Lung (tissue), 12 donors: ENCODE results near the gene CEMIP. TPM values are rescaled to one million over a fixed set of nuclear protein-coding genes. Genes with fewer than 3 reads are reported as not detected.

Experiments
- ATAC-seq: fragments of 200-7000 bp; cut with Tn5 transposase; one replicate; pipeline ENCODE4 v1.9.1; 2020; ENCODE audit warnings: moderate number of reproducible peaks; ENCODE audit not compliant: insufficient read depth, low FRiP score
- DNase-seq, 3 donors: peaks; one replicate each; pipeline ENCODE4 v3.0.0-alpha.2; 2013 to 2017
- H3K27ac ChIP-seq, 2 donors: one replicate each; pipeline ENCODE4 v1.5.1; 2013; ENCODE audit warnings: mild to moderate bottlenecking in 2 of 2, moderate library complexity in 2 of 2, control low read depth in 1 of 2, inconsistent platforms in 1 of 2, low read depth in 1 of 2, low read length in 1 of 2
- H3K27me3 ChIP-seq, 3 donors: one replicate each; pipeline ENCODE4 v1.5.1; 2013; ENCODE audit warnings: low read length in 2 of 3; ENCODE audit not compliant: control insufficient read depth in 3 of 3, insufficient read depth in 3 of 3
- H3K36me3 ChIP-seq, 4 donors: one replicate each; pipeline ENCODE4 v1.5.1; 2013; ENCODE audit warnings: low read length in 4 of 4, mild to moderate bottlenecking in 1 of 4, moderate library complexity in 1 of 4; ENCODE audit not compliant: control insufficient read depth in 4 of 4, insufficient read depth in 4 of 4
- H3K4me1 ChIP-seq, 5 donors: one replicate each; pipeline ENCODE4 v1.5.1; 2013; ENCODE audit warnings: low read length in 5 of 5, mild to moderate bottlenecking in 2 of 5, moderate library complexity in 1 of 5; ENCODE audit not compliant: control insufficient read depth in 5 of 5, insufficient read depth in 5 of 5
- H3K4me3 ChIP-seq: one replicate; pipeline ENCODE4 v1.5.1; 2013; ENCODE audit warnings: mild to moderate bottlenecking, control low read depth, moderate library complexity
- H3K9ac ChIP-seq, 2 donors: one replicate each; pipeline ENCODE4 v1.5.1; 2013; ENCODE audit warnings: low read length in 2 of 2, control low read depth in 1 of 2; ENCODE audit not compliant: insufficient read depth in 1 of 2
- H3K9me3 ChIP-seq, 4 donors: one replicate each; pipeline ENCODE4 v1.5.1; 2013; ENCODE audit warnings: low read length in 3 of 4, mild to moderate bottlenecking in 1 of 4, moderate library complexity in 1 of 4; ENCODE audit not compliant: control insufficient read depth in 4 of 4, insufficient read depth in 3 of 4
- WGBS, 2 donors: extraction: QIAGEN DNeasy Blood & Tissue Kit; methylation state at CpG; one replicate each; pipeline ENCODE4 v1.1.7; 2013; 5-methylcytosine and 5-hydroxymethylcytosine counted together
- polyA plus RNA-seq, 2 donors: library from polyadenylated mRNA; stranded (reverse); fragments of 200-250 nt; gene quantifications; one replicate each; pipeline ENCODE4 v1.2.1, GENCODE V29; 2013
- total RNA-seq, 2 donors: library from RNA; depleted of rRNA in 1 of 2; stranded (reverse); fragments of >200 nt in 1 of 2; gene quantifications; one replicate each; pipeline ENCODE4 v1.2.1, GENCODE V29; 2014 to 2021
- TF ChIP-seq, protein P1 (sequence below): IDR thresholded peaks from 2 replicates; pipeline ENCODE4 v1.5.1; 2012; ENCODE audit warnings: mild to moderate bottlenecking; ENCODE audit errors: control extremely low read depth, extremely low read depth
- donor health status: control.
- donor health status: control.
- donor health status: Bipolar disorder and iron deficiency.
- donor health status: healthy.
- donor health status: DM: yes; HTN: yes; CAD: no.

The CEMIP gene
- total and polyA plus RNA-seq, 4 donors, result 1.9 to 32.0 (median 3.9) TPM

- ATAC-seq, result no peak
- peak in 2 of 3 donors; percentile 36 to 67 for DNase-seq
- Histone ChIP-seq H3K27ac (peak overlapping the region in 1 of 2 donors; percentile 78), H3K9me3 (no peaks in the 10 kb centered on the region), H3K36me3 (peaks cover 0 to 3% (median 1%) of the 10 kb centered on the region in 4 donors), H3K27me3 (no peaks in the 10 kb centered on the region), H3K4me1 (peaks cover 0 to 20% (median 2%) of the 10 kb centered on the region in 5 donors), H3K9ac (no peak overlapping the region), H3K4me3 (no peak overlapping the region)
- 61 to 81% methylated on average over 4 of the region's 4 CpGs for WGBS, 2 donors
- TF ChIP-seq, protein P1, sequence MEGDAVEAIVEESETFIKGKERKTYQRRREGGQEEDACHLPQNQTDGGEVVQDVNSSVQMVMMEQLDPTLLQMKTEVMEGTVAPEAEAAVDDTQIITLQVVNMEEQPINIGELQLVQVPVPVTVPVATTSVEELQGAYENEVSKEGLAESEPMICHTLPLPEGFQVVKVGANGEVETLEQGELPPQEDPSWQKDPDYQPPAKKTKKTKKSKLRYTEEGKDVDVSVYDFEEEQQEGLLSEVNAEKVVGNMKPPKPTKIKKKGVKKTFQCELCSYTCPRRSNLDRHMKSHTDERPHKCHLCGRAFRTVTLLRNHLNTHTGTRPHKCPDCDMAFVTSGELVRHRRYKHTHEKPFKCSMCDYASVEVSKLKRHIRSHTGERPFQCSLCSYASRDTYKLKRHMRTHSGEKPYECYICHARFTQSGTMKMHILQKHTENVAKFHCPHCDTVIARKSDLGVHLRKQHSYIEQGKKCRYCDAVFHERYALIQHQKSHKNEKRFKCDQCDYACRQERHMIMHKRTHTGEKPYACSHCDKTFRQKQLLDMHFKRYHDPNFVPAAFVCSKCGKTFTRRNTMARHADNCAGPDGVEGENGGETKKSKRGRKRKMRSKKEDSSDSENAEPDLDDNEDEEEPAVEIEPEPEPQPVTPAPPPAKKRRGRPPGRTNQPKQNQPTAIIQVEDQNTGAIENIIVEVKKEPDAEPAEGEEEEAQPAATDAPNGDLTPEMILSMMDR, result no peak
Observed at GRCh38 chr15:80736560-80736959, 42.6 kb upstream of the CEMIP start.

DNA sequence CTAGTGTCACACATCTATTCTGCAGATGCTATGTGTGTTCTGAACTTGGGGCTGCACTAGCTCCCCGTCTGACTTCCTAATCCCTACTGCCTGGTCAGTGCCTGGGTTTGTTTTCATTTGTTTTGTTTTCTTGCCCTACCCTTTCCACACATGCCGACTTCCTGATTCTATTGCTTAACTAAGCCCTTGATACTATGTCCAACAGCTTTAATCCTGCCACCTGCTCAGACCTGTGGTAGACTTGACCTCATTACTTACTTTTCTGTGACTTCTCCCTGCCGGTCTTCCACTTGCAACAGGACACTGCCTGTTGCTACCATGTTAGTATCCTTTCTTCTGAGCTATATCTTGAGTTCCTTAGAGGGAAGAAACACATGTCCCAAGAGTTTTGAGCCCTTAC is 39.3 kb upstream of the CEMIP start:
- Histone ChIP-seq H3K4me3 (no peak overlapping the region), H3K9ac (no peak overlapping the region), H3K27ac (peak overlapping the region in 1 of 2 donors; percentile 61), H3K9me3 (no peaks in the 10 kb centered on the region), H3K36me3 (no peaks in the 10 kb centered on the region), H3K27me3 (no peaks in the 10 kb centered on the region), H3K4me1 (peaks cover 0 to 19% (median 13%) of the 10 kb centered on the region in 5 donors)
- DNase-seq (no peak), ATAC-seq (no peak)
- WGBS, 2 donors, result 38 to 42% methylated on average over 3 of the region's 3 CpGs
- TF ChIP-seq, protein P1, result no peak

GRCh38 chr15:80742081-80742480 is 37.1 kb upstream of the CEMIP start:
- no peak overlapping the region for H3K9ac ChIP-seq
- H3K27ac ChIP-seq, result no peak overlapping the region
- no peaks in the 10 kb centered on the region for H3K36me3 ChIP-seq
- H3K4me3 ChIP-seq, result no peak overlapping the region
- TF ChIP-seq, protein P1, result no peak
- H3K4me1 ChIP-seq, result peaks cover 0 to 19% (median 13%) of the 10 kb centered on the region in 5 donors
- H3K27me3 ChIP-seq, result no peaks in the 10 kb centered on the region
- ATAC-seq, result no peak
- no peaks in the 10 kb centered on the region for H3K9me3 ChIP-seq
- 92 to 95% methylated on average over 4 of the region's 4 CpGs for WGBS, 2 donors
- no peak for DNase-seq
